HCT116 (cell line): ENCODE measurements around the gene SLC18B1. TPM values are rescaled to one million over a fixed set of nuclear protein-coding genes. Genes with fewer than 3 reads are reported as not detected.

Experiments
- ATAC-seq: fragments of 200-7000 bp; cut with Tn5 transposase; 2 replicates; pipeline ENCODE4 v1.9.1; 2020; ENCODE audit warnings: mild to moderate bottlenecking, moderate library complexity
- BruUV-seq: library from RNA; stranded (reverse); fragments of 400-500 nt; replicated peaks from 2 replicates; lab custom pipeline; 2021; lab: Mats Ljungman, UMichigan
- CTCF ChIA-PET: fragments of 300-600 bp; sonication (Branson Sonifier 250); formaldehyde crosslinking; loops from one replicate; lab custom pipeline; 2021; ENCODE audit warnings: antibody characterized with exemption; lab: Charles Lee
- POLR2A ChIA-PET: fragments of 300-600, 350-600 bp; sonication (Branson Sonifier 250); formaldehyde crosslinking; loops from one replicate; lab custom pipeline; 2021; ENCODE audit warnings: antibody characterized with exemption; lab: Charles Lee
- RAD21 ChIA-PET, 2 experiments: fragments of 300-600 bp; sonication (Branson Sonifier 250); formaldehyde crosslinking; loops; one replicate each; lab custom pipeline; 2023; ENCODE audit warnings: low total read pairs in 2 of 2; ENCODE audit not compliant: uncharacterized antibody in 2 of 2, unreplicated experiment in 2 of 2, low non-redundant PET in 1 of 2; lab: Charles Lee
- DNase-seq: peaks from one replicate; pipeline ENCODE4 v3.0.0-alpha.2; 2010; ENCODE audit warnings: low read depth, low spot score
- H2AFZ ChIP-seq: fragments of 200-600 bp; shearing (Covaris generic), sonication (generic); 2 replicates; pipeline ENCODE4 v1.6.1; 2017; ENCODE audit warnings: low read depth, mixed run types, mixed read lengths, antibody characterized with exemption, low read length; ENCODE audit not compliant: poor library complexity, severe bottlenecking
- H3K27ac ChIP-seq: 2 replicates; pipeline ENCODE4 v1.5.1; 2012; ENCODE audit warnings: low read depth, low read length
- H3K27me3 ChIP-seq: fragments of 200-600 bp; sonication (generic); 2 replicates; pipeline ENCODE4 v1.6.1; 2016; ENCODE audit warnings: mixed run types, low read length, mixed read lengths; ENCODE audit not compliant: insufficient read depth
- H3K36me3 ChIP-seq, 2 experiments: fragments of 200-500 bp in 1 of 2; fragments of 200-600 bp in 1 of 2; sonication (Bioruptor generic) in 1 of 2; sonication (generic) in 1 of 2; 2 replicates each; pipeline versions ENCODE4 v1.5.1 to v1.6.1; 2014 to 2016; ENCODE audit warnings: low read length in 2 of 2, inconsistent platforms in 1 of 2, mixed read lengths in 1 of 2, mixed run types in 1 of 2; ENCODE audit not compliant: insufficient read depth in 2 of 2, control insufficient read depth in 1 of 2
- H3K4me1 ChIP-seq, 2 experiments: fragments of 200-600 bp in 1 of 2; sonication (generic) in 1 of 2; 2 replicates each; pipeline versions ENCODE4 v1.5.1 to v1.6.1; 2012 to 2017; ENCODE audit warnings: low read length in 2 of 2, inconsistent platforms in 1 of 2, mild to moderate bottlenecking in 1 of 2, mixed read lengths in 1 of 2, mixed run types in 1 of 2, moderate library complexity in 1 of 2; ENCODE audit not compliant: insufficient read depth in 2 of 2, control insufficient read depth in 1 of 2
- H3K4me2 ChIP-seq: fragments of 200-600 bp; sonication (generic); 2 replicates; pipeline ENCODE4 v1.6.1; 2017; ENCODE audit warnings: mixed run types, low read length, mixed read lengths
- H3K4me3 ChIP-seq, 2 experiments: fragments of 200-600 bp in 1 of 2; sonication (generic) in 1 of 2; replicated peaks in 1 of 2; 2 replicates each; pipeline ENCODE4 v1.5.1; 2011 to 2016; ENCODE audit warnings: low read length in 2 of 2, control low read depth in 1 of 2, low read depth in 1 of 2, mild to moderate bottlenecking in 1 of 2, mixed read lengths in 1 of 2, mixed run types in 1 of 2
- H3K79me2 ChIP-seq: fragments of 200-600 bp; sonication (generic); 2 replicates; pipeline ENCODE4 v1.6.1; 2017; ENCODE audit warnings: mild to moderate bottlenecking, mixed run types, low read length, moderate library complexity, mixed read lengths; ENCODE audit not compliant: insufficient read depth
- H3K9ac ChIP-seq: fragments of 200-600 bp; sonication (generic); 2 replicates; pipeline ENCODE4 v1.6.1; 2016; ENCODE audit warnings: low read length, mixed read lengths
- H3K9me2 ChIP-seq: fragments of 200-600 bp; sonication (generic), shearing (Covaris generic); 2 replicates; pipeline ENCODE4 v1.6.1; 2017; ENCODE audit warnings: mixed run types, mild to moderate bottlenecking, moderate library complexity; ENCODE audit not compliant: insufficient read depth
- H3K9me3 ChIP-seq, 2 experiments: fragments of 200-500 bp in 1 of 2; fragments of 200-600 bp in 1 of 2; sonication (Bioruptor generic) in 1 of 2; sonication (generic) in 1 of 2; 2 replicates each; pipeline ENCODE4 v1.6.1; 2014 to 2017; ENCODE audit warnings: low read length in 2 of 2, mixed read lengths in 2 of 2, inconsistent platforms in 1 of 2, low read depth in 1 of 2, mild to moderate bottlenecking in 1 of 2, mixed run types in 1 of 2, moderate library complexity in 1 of 2; ENCODE audit not compliant: control insufficient read depth in 1 of 2, insufficient read depth in 1 of 2
- H4K20me1 ChIP-seq: fragments of 200-600 bp; sonication (generic), shearing (Covaris generic); 2 replicates; pipeline ENCODE4 v1.6.1; 2017; ENCODE audit warnings: mixed run types, mild to moderate bottlenecking, moderate library complexity; ENCODE audit not compliant: insufficient read depth
- ATF3 ChIP-seq: IDR thresholded peaks from 2 replicates; pipeline ENCODE4 v1.6.1; 2012
- CBX3 ChIP-seq: IDR thresholded peaks from 2 replicates; pipeline ENCODE4 v1.6.1; 2012; ENCODE audit warnings: low read depth
- CEBPB ChIP-seq: IDR thresholded peaks from 2 replicates; pipeline ENCODE4 v1.6.1; 2012; ENCODE audit warnings: low read depth
- CTCF ChIP-seq, 3 experiments: fragments of 200-600 bp in 1 of 3; sonication (generic) in 1 of 3; IDR thresholded peaks in 2 of 3; conservative IDR thresholded peaks in 1 of 3; 2 replicates each; pipeline ENCODE4 v1.5.1; 2012 to 2017; ENCODE audit warnings: low read depth in 2 of 3, low read length in 2 of 3, antibody characterized with exemption in 1 of 3, borderline replicate concordance in 1 of 3, control low read depth in 1 of 3, mild to moderate bottlenecking in 1 of 3, mixed read lengths in 1 of 3, mixed run types in 1 of 3, moderate library complexity in 1 of 3; ENCODE audit not compliant: insufficient read depth in 1 of 3
- ELF1 ChIP-seq: IDR thresholded peaks from 2 replicates; pipeline ENCODE4 v1.6.1; 2012; ENCODE audit warnings: low read depth, borderline replicate concordance
- EZH2phosphoT487 ChIP-seq: fragments of 200-600 bp; IDR thresholded peaks from 2 replicates; pipeline ENCODE4 v1.6.1; 2018; ENCODE audit warnings: antibody characterized with exemption, borderline replicate concordance
- JUND ChIP-seq: IDR thresholded peaks from 2 replicates; pipeline ENCODE4 v1.6.1; 2012
- MAX ChIP-seq: IDR thresholded peaks from 2 replicates; pipeline ENCODE4 v1.6.1; 2012
- POLR2A ChIP-seq: IDR thresholded peaks from 2 replicates; pipeline ENCODE4 v1.7.0; 2011; ENCODE audit warnings: borderline replicate concordance; ENCODE audit not compliant: insufficient read depth, insufficient read length; ENCODE audit errors: extremely low read depth
- TCF7L2 ChIP-seq: IDR thresholded peaks from 2 replicates; pipeline ENCODE4 v1.7.0; 2011; ENCODE audit warnings: borderline replicate concordance, inconsistent platforms; ENCODE audit not compliant: insufficient read depth, insufficient read length; ENCODE audit errors: extremely low read depth
- YY1 ChIP-seq: IDR thresholded peaks from 2 replicates; pipeline ENCODE4 v1.6.1; 2011; ENCODE audit warnings: low read length, low read depth, moderate library complexity, mild to moderate bottlenecking; ENCODE audit not compliant: insufficient replicate concordance; ENCODE audit errors: extremely low read depth
- ZFX ChIP-seq: fragments of 450-650 bp; IDR thresholded peaks from 2 replicates; pipeline ENCODE4 v1.6.1; 2017
- intact Hi-C: fragments of 100-400 bp; cut with micrococcal nuclease; formaldehyde crosslinking; loops from 2 replicates; pipeline ENCODE4 v1.10.0; 2022
- total RNA-seq: library from RNA; stranded (reverse); gene quantifications from one replicate; pipeline ENCODE4 v1.2.1, GENCODE V29; 2021; ENCODE audit not compliant: unreplicated experiment

The SLC18B1 gene
- total RNA-seq, 1 experiment from 2014 or later = 18.1 TPM

- ChIA-PET CTCF (no interaction called here), RAD21 (no interaction called here), POLR2A (no interaction called here)
- H3K27me3 ChIP-seq = no peaks in the 10 kb centered on the region
- H3K9ac ChIP-seq = no peak overlapping the region
- no peaks in the 10 kb centered on the region for H3K9me3 ChIP-seq
- H3K4me2 ChIP-seq = no peak overlapping the region
- TF ChIP-seq EZH2phosphoT487 (no peak), YY1 (no peak), TCF7L2 (no peak), CTCF (IDR thresholded peaks at IDR 0.05 in 2 of 3, conservative IDR thresholded peaks at IDR 0.05 in 1 of 3; ENCODE audit: borderline replicate concordance in 1 of 3, insufficient read depth in 1 of 3, low read depth in 2 of 3, low read length in 2 of 3) (no peak), JUND (no peak), CBX3 (no peak), MAX (no peak), CEBPB (no peak), ELF1 (no peak), ATF3 (no peak), POLR2A (no peak), ZFX (no peak)
- no peaks in the 10 kb centered on the region for H3K4me1 ChIP-seq
- ATAC-seq (no peak), DNase-seq (no peak)
- intact Hi-C loops = no loop called here
- BruUV-seq = no TSS peak
- no peaks in the 10 kb centered on the region for H3K79me2 ChIP-seq
- H3K27ac ChIP-seq = no peak overlapping the region
- H2AFZ ChIP-seq = no peak overlapping the region
- no peaks in the 10 kb centered on the region for H3K36me3 ChIP-seq
- H3K4me3 ChIP-seq = no peak overlapping the region
- no peaks in the 10 kb centered on the region for H3K9me2 ChIP-seq
- H4K20me1 ChIP-seq = no peaks in the 10 kb centered on the region
Measured at GRCh38 chr6:132746048-132746447, 52.4 kb downstream of the SLC18B1 start.
